ENCODE results near the gene KIAA1958. TPM values are rescaled to one million over a fixed set of nuclear protein-coding genes. Genes with fewer than 3 reads are reported as not detected.

Gene KIAA1958
- total RNA-seq, 1 experiment from 2014 or later, result 18.5 TPM

- no peaks in the 10 kb centered on the region for H3K9me3 ChIP-seq (ENCODE audit: control insufficient read depth in 1 of 2, insufficient read depth in 1 of 2, low read depth in 1 of 2, low read length in 2 of 2)
These were observed 45.8 kb downstream of the KIAA1958 start for GRCh38 chr9:112532427-112532826.

More at GRCh38 chr9:112532427-112532826, 45.8 kb downstream of the KIAA1958 start:
- H3K9me2 ChIP-seq (ENCODE audit: insufficient read depth), result no peaks in the 10 kb centered on the region
- no peak overlapping the region for H3K9ac ChIP-seq (ENCODE audit: low read length)
- H2AFZ ChIP-seq (ENCODE audit: low read depth, low read length, poor library complexity, severe bottlenecking), result no peak overlapping the region
- no peaks in the 10 kb centered on the region for H3K27me3 ChIP-seq (ENCODE audit: insufficient read depth, low read length)
- intact Hi-C loops (cut with micrococcal nuclease), result no loop called here
- TF ChIP-seq EGR1 (IDR thresholded peaks at IDR 0.05; ENCODE audit: low read depth), result no peak
- TF ChIP-seq CBX3 (IDR thresholded peaks at IDR 0.05; ENCODE audit: low read depth), result no peak
- no peak for TF ChIP-seq ZNF274 (IDR thresholded peaks at IDR 0.05; ENCODE audit: low read depth, low read length)
- TF ChIP-seq JUND (IDR thresholded peaks at IDR 0.05), result no peak
- TF ChIP-seq YY1 (IDR thresholded peaks at IDR 0.05; ENCODE audit: extremely low read depth, insufficient replicate concordance, low read depth, low read length), result no peak
- TF ChIP-seq SRF (IDR thresholded peaks at IDR 0.05; ENCODE audit: low read depth), result no peak
- TF ChIP-seq CEBPB (IDR thresholded peaks at IDR 0.05; ENCODE audit: low read depth), result no peak
- TF ChIP-seq FOSL1 (IDR thresholded peaks at IDR 0.05; ENCODE audit: low read depth), result no peak
- TF ChIP-seq POLR2AphosphoS5 (IDR thresholded peaks at IDR 0.05; ENCODE audit: low read depth, low read length), result no peak
- no peak for TF ChIP-seq SIN3A (IDR thresholded peaks at IDR 0.05; ENCODE audit: low read depth)
- TF ChIP-seq, protein P1, sequence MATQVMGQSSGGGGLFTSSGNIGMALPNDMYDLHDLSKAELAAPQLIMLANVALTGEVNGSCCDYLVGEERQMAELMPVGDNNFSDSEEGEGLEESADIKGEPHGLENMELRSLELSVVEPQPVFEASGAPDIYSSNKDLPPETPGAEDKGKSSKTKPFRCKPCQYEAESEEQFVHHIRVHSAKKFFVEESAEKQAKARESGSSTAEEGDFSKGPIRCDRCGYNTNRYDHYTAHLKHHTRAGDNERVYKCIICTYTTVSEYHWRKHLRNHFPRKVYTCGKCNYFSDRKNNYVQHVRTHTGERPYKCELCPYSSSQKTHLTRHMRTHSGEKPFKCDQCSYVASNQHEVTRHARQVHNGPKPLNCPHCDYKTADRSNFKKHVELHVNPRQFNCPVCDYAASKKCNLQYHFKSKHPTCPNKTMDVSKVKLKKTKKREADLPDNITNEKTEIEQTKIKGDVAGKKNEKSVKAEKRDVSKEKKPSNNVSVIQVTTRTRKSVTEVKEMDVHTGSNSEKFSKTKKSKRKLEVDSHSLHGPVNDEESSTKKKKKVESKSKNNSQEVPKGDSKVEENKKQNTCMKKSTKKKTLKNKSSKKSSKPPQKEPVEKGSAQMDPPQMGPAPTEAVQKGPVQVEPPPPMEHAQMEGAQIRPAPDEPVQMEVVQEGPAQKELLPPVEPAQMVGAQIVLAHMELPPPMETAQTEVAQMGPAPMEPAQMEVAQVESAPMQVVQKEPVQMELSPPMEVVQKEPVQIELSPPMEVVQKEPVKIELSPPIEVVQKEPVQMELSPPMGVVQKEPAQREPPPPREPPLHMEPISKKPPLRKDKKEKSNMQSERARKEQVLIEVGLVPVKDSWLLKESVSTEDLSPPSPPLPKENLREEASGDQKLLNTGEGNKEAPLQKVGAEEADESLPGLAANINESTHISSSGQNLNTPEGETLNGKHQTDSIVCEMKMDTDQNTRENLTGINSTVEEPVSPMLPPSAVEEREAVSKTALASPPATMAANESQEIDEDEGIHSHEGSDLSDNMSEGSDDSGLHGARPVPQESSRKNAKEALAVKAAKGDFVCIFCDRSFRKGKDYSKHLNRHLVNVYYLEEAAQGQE (IDR thresholded peaks at IDR 0.05; ENCODE audit: low read depth), result no peak
- no peak for TF ChIP-seq ZFX (IDR thresholded peaks at IDR 0.05)
- TF ChIP-seq CTCF (IDR thresholded peaks at IDR 0.05 in 2 of 3, conservative IDR thresholded peaks at IDR 0.05 in 1 of 3; ENCODE audit: borderline replicate concordance in 1 of 3, insufficient read depth in 1 of 3, low read depth in 2 of 3, low read length in 2 of 3), result no peak
- TF ChIP-seq EZH2 (IDR thresholded peaks at IDR 0.05), result no peak
- TF ChIP-seq SP1 (IDR thresholded peaks at IDR 0.05; ENCODE audit: low read depth), result no peak
- no peak for TF ChIP-seq POLR2A (IDR thresholded peaks at IDR 0.05; ENCODE audit: borderline replicate concordance, extremely low read depth, insufficient read depth, insufficient read length)
- no peak for TF ChIP-seq EZH2phosphoT487 (IDR thresholded peaks at IDR 0.05; ENCODE audit: borderline replicate concordance)
- no peak for TF ChIP-seq MAX (IDR thresholded peaks at IDR 0.05)
- no peak for TF ChIP-seq ZBTB33 (IDR thresholded peaks at IDR 0.05; ENCODE audit: extremely low read depth, insufficient replicate concordance, low read length)
- no TSS peak for BruUV-seq (replicated peaks)
- H3K79me2 ChIP-seq (ENCODE audit: insufficient read depth, low read length), result peaks cover 7% of the 10 kb centered on the region; the same call in 1 of the 2 replicates
- ChIA-PET CTCF (no interaction called here), RAD21 (ENCODE audit: low non-redundant PET in 1 of 2, low total read pairs in 2 of 2, uncharacterized antibody in 2 of 2, unreplicated experiment in 2 of 2) (no interaction called here), POLR2A (no interaction called here)
- no peak overlapping the region for H3K4me3 ChIP-seq (replicated peaks in 1 of 2; ENCODE audit: low read depth in 1 of 2, low read length in 2 of 2)
- no peak overlapping the region for H3K4me2 ChIP-seq (ENCODE audit: low read length)
- H3K36me3 ChIP-seq (ENCODE audit: control insufficient read depth in 1 of 2, insufficient read depth in 2 of 2, low read length in 2 of 2), result no peaks in the 10 kb centered on the region
- H3K4me1 ChIP-seq (ENCODE audit: control insufficient read depth in 1 of 2, insufficient read depth in 2 of 2, low read length in 2 of 2), result no peaks in the 10 kb centered on the region
- H3K27ac ChIP-seq (ENCODE audit: low read depth, low read length), result no peak overlapping the region
- H4K20me1 ChIP-seq (ENCODE audit: insufficient read depth), result no peaks in the 10 kb centered on the region
- no peak for DNase-seq (ENCODE audit: low read depth, low spot score)
- no peak for ATAC-seq

Data from HCT116 (cell line).